Mesodermal cell (in vitro differentiated cells): ENCODE measurements around the gene MNAT1.
"Not testable (repeated sequence)": the region's sequence is repeated elsewhere in the genome, so short reads cannot be mapped to it uniquely, and the experiment has no call there.

Experiments used
- H3K27ac ChIP-seq: 2 replicates; pipeline ENCODE4 v1.7.0; 2013; ENCODE audit warnings: mild to moderate bottlenecking, low read depth, low read length, moderate library complexity; ENCODE audit not compliant: severe bottlenecking
- H3K36me3 ChIP-seq: 2 replicates; pipeline ENCODE4 v1.7.1; 2013; ENCODE audit warnings: mild to moderate bottlenecking, low read length, moderate library complexity; ENCODE audit not compliant: control insufficient read depth, insufficient read depth
- H3K4me1 ChIP-seq: one replicate; pipeline ENCODE4 v1.7.1; 2013; ENCODE audit warnings: mild to moderate bottlenecking, low read length; ENCODE audit not compliant: insufficient read depth, control insufficient read depth, poor library complexity, severe bottlenecking
- H3K4me3 ChIP-seq: 2 replicates; pipeline ENCODE4 v1.7.0; 2013; ENCODE audit warnings: low read length, control low read depth, mild to moderate bottlenecking; ENCODE audit not compliant: insufficient read depth, poor library complexity, severe bottlenecking; ENCODE audit errors: extremely low read depth
- H3K9me3 ChIP-seq: 2 replicates; pipeline ENCODE4 v1.7.1; 2013; ENCODE audit warnings: mild to moderate bottlenecking, low read length, moderate library complexity; ENCODE audit not compliant: control insufficient read depth
- WGBS, 2 experiments: methylation state at CpG; one replicate each; pipeline ENCODE4 v1.1.5; 2013; ENCODE audit warnings: missing lambda C conversion rate in 2 of 2; ENCODE audit not compliant: insufficient coverage in 2 of 2; 5-methylcytosine and 5-hydroxymethylcytosine counted together

Gene MNAT1

DNA sequence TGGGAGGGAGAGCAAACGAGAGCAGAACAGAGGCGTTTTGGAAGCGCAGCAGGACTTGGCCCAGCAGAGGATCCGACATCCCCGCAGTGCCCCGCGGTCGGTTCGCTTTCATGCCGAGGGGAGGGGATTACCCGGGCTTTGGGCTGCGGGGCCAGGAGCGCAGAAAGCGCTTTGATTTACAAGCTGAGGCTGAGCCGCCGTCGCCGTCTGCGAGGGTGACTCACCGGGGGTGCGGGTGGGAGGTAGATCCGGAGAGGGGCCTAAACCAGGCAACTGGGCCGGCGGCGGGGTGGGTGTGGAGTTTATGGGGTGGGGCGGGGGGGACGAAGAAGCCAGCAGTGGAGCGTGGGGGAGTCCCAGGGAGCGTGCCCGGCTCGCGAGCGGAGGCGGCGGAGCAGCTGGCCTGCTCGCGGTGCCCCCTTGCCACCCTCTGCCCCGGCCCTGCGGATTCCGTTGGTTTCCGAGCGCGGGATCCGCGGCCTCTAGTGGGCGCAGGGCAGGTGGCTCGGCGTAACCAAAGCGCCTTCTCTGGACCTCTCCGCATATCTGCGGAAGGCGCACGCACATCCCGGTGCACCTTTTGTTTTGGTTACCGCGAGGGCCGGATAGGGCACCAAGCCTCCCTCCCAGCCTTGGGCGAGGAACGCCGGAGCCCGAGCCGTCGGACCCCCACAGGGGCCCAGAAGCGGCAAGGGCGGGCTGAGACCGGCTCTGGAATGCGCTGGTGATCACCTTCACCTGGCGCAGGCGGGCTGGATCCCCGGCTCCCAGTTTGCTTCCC, 13.0 kb upstream of the MNAT1 start:
- Histone ChIP-seq H3K9me3 (no peaks in the 10 kb centered on the region), H3K4me3 (peak overlapping the region; percentile 78), H3K36me3 (peaks cover 18% of the 10 kb centered on the region), H3K27ac (peak overlapping the region; percentile 23), H3K4me1 (peaks cover 7% of the 10 kb centered on the region)
- WGBS, 2 experiments, result 1% methylated on average over 46 to 61 of the region's 70 CpGs

DNA sequence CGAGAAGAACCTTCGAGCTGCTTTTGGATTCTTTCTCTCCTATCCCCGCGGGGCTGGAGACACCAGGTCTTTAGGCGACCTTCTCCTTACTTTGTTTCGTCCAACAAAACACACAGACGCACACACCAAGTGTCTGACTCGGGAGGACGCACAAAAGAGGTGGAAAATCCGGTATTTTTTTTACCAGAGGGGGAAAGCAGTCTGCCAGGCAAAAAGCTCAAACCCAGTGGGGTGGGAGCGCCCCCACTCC, 12.5 kb upstream of the MNAT1 start:
- WGBS, 2 experiments, result 0% methylated on average over 5 to 6 of the region's 11 CpGs
- H3K4me1 ChIP-seq, result peaks cover 7% of the 10 kb centered on the region
- peaks cover 18% of the 10 kb centered on the region for H3K36me3 ChIP-seq
- no peak overlapping the region for H3K27ac ChIP-seq
- peak overlapping the region; percentile 78 for H3K4me3 ChIP-seq
- no peaks in the 10 kb centered on the region for H3K9me3 ChIP-seq

- no peaks in the 10 kb centered on the region for H3K9me3 ChIP-seq
- H3K4me3 ChIP-seq, result peak overlapping the region; percentile 78
- WGBS, 2 experiments, result 0% methylated on average over 30 to 34 of the region's 60 CpGs
- H3K36me3 ChIP-seq, result peaks cover 18% of the 10 kb centered on the region
- H3K4me1 ChIP-seq, result peaks cover 7% of the 10 kb centered on the region
- no peak overlapping the region for H3K27ac ChIP-seq
These were observed 12.0 kb upstream of the MNAT1 start for GRCh38 chr14:60722357-60723115.

GRCh38 chr14:60723116-60723906, 11.2 kb upstream of the MNAT1 start:
- peaks cover 18% of the 10 kb centered on the region for H3K36me3 ChIP-seq
- WGBS, 2 experiments, result 0 to 1% methylated on average over 52 to 61 of the region's 78 CpGs
- H3K4me3 ChIP-seq, result peak overlapping the region; percentile 78
- H3K4me1 ChIP-seq, result peaks cover 7% of the 10 kb centered on the region
- H3K27ac ChIP-seq, result peak overlapping the region; percentile 73
- no peaks in the 10 kb centered on the region for H3K9me3 ChIP-seq

DNA sequence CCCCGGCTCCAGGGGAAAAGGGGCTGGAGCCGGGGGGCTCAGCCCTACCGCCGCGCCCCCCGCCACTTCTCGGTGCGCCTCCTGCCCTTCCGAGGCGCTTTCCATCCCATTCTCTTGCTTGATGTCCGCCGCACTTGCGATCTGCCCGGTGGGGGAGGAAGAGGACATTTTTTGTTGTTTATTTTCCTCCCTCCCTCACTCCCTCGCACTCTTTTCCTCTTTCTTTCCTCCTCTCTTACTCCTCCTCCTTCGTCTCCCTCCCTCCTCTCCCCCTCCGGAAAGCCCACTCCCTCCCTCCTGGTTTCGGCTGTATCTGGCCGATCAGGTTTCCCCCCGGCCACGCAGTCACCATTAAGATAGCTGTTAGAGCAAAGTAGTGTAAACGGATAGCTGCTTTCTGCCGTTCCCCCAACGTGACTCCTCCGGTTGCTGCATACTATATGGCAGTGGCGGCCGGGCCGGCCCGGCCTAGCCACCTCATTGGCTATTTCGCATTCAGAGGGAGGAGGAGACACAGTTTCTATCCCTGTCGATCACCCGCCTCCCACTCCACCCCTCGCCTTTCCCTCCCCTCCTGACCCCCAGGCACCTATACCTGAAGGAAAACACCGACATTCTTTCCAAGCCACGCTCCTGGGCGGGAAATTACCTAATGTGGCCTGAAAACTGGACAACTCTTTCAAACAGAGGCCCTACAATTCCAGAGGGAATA, 10.5 kb upstream of the MNAT1 start, which contains the start of gene SIX4:
Gene SIX4, minus strand, starts transcription at position 445 of the 712 bp plus-strand sequence. Its CDS starts 277 bp downstream, at position 168.
- Histone ChIP-seq H3K4me3 (peak within 1 kb of the TSS; percentile 78), H3K36me3 (peaks cover 12% of the 10 kb centered on the region), H3K9me3 (no peaks in the 10 kb centered on the region), H3K4me1 (peaks cover 7% of the 10 kb centered on the region), H3K27ac (peak within 1 kb of the TSS; percentile 73)
- WGBS, 2 experiments, result 0% methylated on average over 12 to 18 of the region's 36 CpGs

DNA sequence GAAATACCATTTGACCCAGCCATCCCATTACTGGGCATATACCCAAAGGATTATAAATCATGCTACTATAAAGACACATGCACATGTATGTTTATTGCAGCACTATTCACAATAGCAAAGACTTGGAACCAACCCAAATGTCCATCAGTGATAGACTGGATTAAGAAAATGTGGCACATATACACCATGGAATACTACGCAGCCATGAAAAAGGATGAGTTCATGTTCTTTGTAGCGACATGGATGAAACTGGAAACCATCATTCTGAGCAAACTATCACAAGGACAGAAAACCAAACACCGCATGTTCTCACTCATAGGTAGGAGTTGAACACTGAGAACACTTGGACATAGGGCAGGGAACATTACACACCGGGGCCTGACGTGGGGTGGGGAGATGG, 3.3 kb upstream of the MNAT1 start:
- H3K9me3 ChIP-seq, H3K4me1 ChIP-seq, H3K36me3 ChIP-seq, H3K4me3 ChIP-seq, H3K27ac ChIP-seq: not testable (repeated sequence)
- WGBS, 2 experiments, result 83% methylated on average over 2 of the region's 5 CpGs; no CpG with 5 or more reads in 1 of the 2 experiments

- 82 to 90% methylated on average over 3 of the region's 4 CpGs for WGBS, 2 experiments
- no peak overlapping the region for H3K4me3 ChIP-seq
- H3K9me3 ChIP-seq, result no peaks in the 10 kb centered on the region
- H3K4me1 ChIP-seq, result peaks cover 5% of the 10 kb centered on the region
- no peak overlapping the region for H3K27ac ChIP-seq
- no peaks in the 10 kb centered on the region for H3K36me3 ChIP-seq
These were observed 1.6 kb upstream of the MNAT1 start for GRCh38 chr14:60732840-60733483.

GRCh38 chr14:60735416-60735815, 855 bp downstream of the MNAT1 start:
- Histone ChIP-seq H3K36me3 (no peaks in the 10 kb centered on the region), H3K4me3 (peak overlapping the region; percentile 91), H3K9me3 (no peaks in the 10 kb centered on the region), H3K27ac (no peak overlapping the region), H3K4me1 (peaks cover 5% of the 10 kb centered on the region)
- 25% methylated on average over 3 of the region's 5 CpGs; no CpG with 5 or more reads in 1 of the 2 experiments for WGBS, 2 experiments

- Histone ChIP-seq H3K36me3 (no peaks in the 10 kb centered on the region), H3K9me3 (no peaks in the 10 kb centered on the region), H3K27ac (no peak overlapping the region), H3K4me1 (peaks cover 5% of the 10 kb centered on the region), H3K4me3 (peak overlapping the region; percentile 91)
- WGBS, 2 experiments, result 40 to 41% methylated on average over 1 to 2 of the region's 4 CpGs
These were observed 1.9 kb downstream of the MNAT1 start for GRCh38 chr14:60736494-60736893.
